Pons (tissue), 1 donor: Measurements from ENCODE around the gene MRPS5.
A peak's percentile ranks its signal among the peaks of the same experiment; 100 is the strongest.

Experiments
- DNase-seq: peaks from one replicate; pipeline ENCODE4 v3.0.0-alpha.2; 2016; ENCODE audit warnings: low spot score

Gene MRPS5

GRCh38 chr2:95061119-95061512 is 60.5 kb downstream of the MRPS5 start:
- no peak for DNase-seq

GRCh38 chr2:95060446-95061118 is 61.0 kb downstream of the MRPS5 start:
- DNase-seq, result peak; percentile 89

GRCh38 chr2:95059656-95060370 is 61.8 kb downstream of the MRPS5 start:
- no peak for DNase-seq

- peak; percentile 63 for DNase-seq
These were observed 62.5 kb downstream of the MRPS5 start for GRCh38 chr2:95058989-95059641.

GRCh38 chr2:95058466-95058988 is 63.1 kb downstream of the MRPS5 start:
- no peak for DNase-seq

GRCh38 chr2:95057535-95058370 is 63.9 kb downstream of the MRPS5 start:
- DNase-seq, result peak; percentile 98

GRCh38 chr2:95056461-95057459 is 64.8 kb downstream of the MRPS5 start:
- peak; percentile 62 for DNase-seq

GRCh38 chr2:95056044-95056443 is 65.6 kb downstream of the MRPS5 start:
- DNase-seq, result no peak

- no peak for DNase-seq
These were observed 66.3 kb downstream of the MRPS5 start for GRCh38 chr2:95055262-95055661.

GRCh38 chr2:95054016-95054415 is 67.6 kb downstream of the MRPS5 start:
- no peak for DNase-seq

- no peak for DNase-seq
These were observed 68.1 kb downstream of the MRPS5 start for GRCh38 chr2:95053543-95053942.

- DNase-seq, result no peak
These were observed 68.7 kb downstream of the MRPS5 start for GRCh38 chr2:95052804-95053479.

GRCh38 chr2:95052307-95052706 is 69.3 kb downstream of the MRPS5 start:
- DNase-seq, result no peak

- no peak for DNase-seq
These were observed 70.0 kb downstream of the MRPS5 start for GRCh38 chr2:95051626-95052025.

GRCh38 chr2:95050385-95051300 is 71.0 kb downstream of the MRPS5 start:
- no peak for DNase-seq

- DNase-seq, result no peak
These were observed 71.6 kb downstream of the MRPS5 start for GRCh38 chr2:95049961-95050360.

GRCh38 chr2:95049683-95049955 is 72.0 kb downstream of the MRPS5 start:
- no peak for DNase-seq

- DNase-seq, result no peak
These were observed 72.6 kb downstream of the MRPS5 start for GRCh38 chr2:95048825-95049682.
